ENCODE results near the gene TEAD3.

TEAD3 gene

GRCh38 chr6:35512006-35512405 lies 15.1 kb upstream of the TEAD3 start:
- DNase-seq, result no peak

GRCh38 chr6:35511562-35511941 lies 14.7 kb upstream of the TEAD3 start:
- no peak for DNase-seq

GRCh38 chr6:35510916-35511561 lies 14.2 kb upstream of the TEAD3 start:
- no peak for DNase-seq

- DNase-seq, result no peak
Observed at GRCh38 chr6:35508542-35508941, 11.7 kb upstream of the TEAD3 start.

- no peak for DNase-seq
Observed at GRCh38 chr6:35508027-35508426, 11.1 kb upstream of the TEAD3 start.

- no peak for DNase-seq
Observed at GRCh38 chr6:35507221-35507620, 10.3 kb upstream of the TEAD3 start.

GRCh38 chr6:35506536-35506935 lies 9.7 kb upstream of the TEAD3 start:
- DNase-seq, result no peak

- no peak for DNase-seq
Observed at GRCh38 chr6:35505999-35506412, 9.1 kb upstream of the TEAD3 start.

GRCh38 chr6:35503534-35503933 lies 6.7 kb upstream of the TEAD3 start:
- no peak for DNase-seq

GRCh38 chr6:35501784-35502183 lies 4.9 kb upstream of the TEAD3 start:
- no peak for DNase-seq

GRCh38 chr6:35500782-35501181 lies 3.9 kb upstream of the TEAD3 start:
- DNase-seq, result no peak

- no peak for DNase-seq
Observed at GRCh38 chr6:35499372-35499771, 2.5 kb upstream of the TEAD3 start.

GRCh38 chr6:35498422-35499067 lies 1.7 kb upstream of the TEAD3 start:
- DNase-seq, result no peak

GRCh38 chr6:35497571-35498421 lies 917 bp upstream of the TEAD3 start:
- peak; percentile 78 for DNase-seq

- no peak for DNase-seq
Observed at GRCh38 chr6:35496036-35496840, 641 bp downstream of the TEAD3 start.

GRCh38 chr6:35495258-35496035 lies 1.4 kb downstream of the TEAD3 start:
- DNase-seq, result no peak

GRCh38 chr6:35494161-35494563 lies 2.7 kb downstream of the TEAD3 start:
- DNase-seq, result no peak

GRCh38 chr6:35493307-35493983 lies 3.4 kb downstream of the TEAD3 start:
- no peak for DNase-seq

GRCh38 chr6:35492974-35493284 lies 4.0 kb downstream of the TEAD3 start:
- DNase-seq, result no peak

- DNase-seq, result no peak
Observed at GRCh38 chr6:35492258-35492973, 4.5 kb downstream of the TEAD3 start.

Data from activated effector memory CD4-positive, alpha-beta T cell treated with anti-CD3 and anti-CD28 coated beads, Interleukin-2, amount 50 U/mL, for 16 hours (primary cell).